Peyer's patch (tissue), 4 donors: Measurements from ENCODE around the gene MOB3A.

Experiments used
- POLR2A ChIP-seq, 2 donors: fragments of 450-650 bp; IDR thresholded peaks; one replicate each; pipeline ENCODE4 v1.5.1; 2017; ENCODE audit warnings: antibody characterized with exemption in 2 of 2, mild to moderate bottlenecking in 2 of 2, moderate library complexity in 2 of 2
- TF ChIP-seq, protein P1 (sequence below), 6 experiments: fragments of 450-650 bp in 4 of 6; fragments of 200-600 bp in 2 of 6; sonication (generic) in 1 of 6; IDR thresholded peaks; one replicate each; pipeline ENCODE4 v1.5.1; 2017 to 2019; ENCODE audit warnings: antibody characterized with exemption in 6 of 6, mild to moderate bottlenecking in 3 of 6, moderate library complexity in 1 of 6

DNA sequence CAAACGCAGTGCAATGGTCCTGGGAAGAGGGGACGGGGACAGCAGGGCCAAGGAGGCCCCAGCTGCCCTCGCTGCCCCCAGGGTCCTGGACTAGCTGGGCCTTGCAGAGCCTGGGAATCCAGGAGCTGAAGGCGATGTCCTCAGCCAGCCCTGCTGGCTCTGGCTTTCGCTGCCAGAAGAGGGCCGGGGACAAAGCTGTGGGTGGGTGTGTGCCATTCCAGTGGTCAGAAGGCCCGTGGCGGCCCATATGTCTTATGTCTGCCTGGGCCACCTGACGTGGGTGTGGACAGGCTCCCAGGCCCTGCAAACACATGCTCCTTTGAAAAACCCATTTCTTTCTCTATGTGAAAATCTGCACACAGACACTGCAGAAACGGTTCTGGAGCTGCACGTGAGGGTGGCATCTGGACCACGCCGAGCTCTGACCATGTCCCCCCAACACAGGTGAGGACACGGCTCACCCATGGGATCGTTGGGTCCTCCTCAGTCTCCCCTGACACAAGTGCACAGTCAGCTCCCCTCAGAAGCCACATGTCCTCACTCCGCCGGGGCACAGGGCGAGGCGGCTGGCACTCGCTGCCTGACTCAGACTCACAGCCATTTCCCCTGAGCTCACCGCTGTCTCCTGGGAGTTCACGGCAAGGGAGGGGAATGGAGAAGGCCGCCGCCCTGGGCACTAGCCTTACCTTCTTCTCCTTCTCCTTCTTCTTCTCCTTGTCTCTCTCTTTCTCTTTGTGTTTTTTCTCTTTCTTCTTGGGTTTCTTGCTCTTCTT lies 17.5 kb upstream of the MOB3A start:
- TF ChIP-seq, protein P1, sequence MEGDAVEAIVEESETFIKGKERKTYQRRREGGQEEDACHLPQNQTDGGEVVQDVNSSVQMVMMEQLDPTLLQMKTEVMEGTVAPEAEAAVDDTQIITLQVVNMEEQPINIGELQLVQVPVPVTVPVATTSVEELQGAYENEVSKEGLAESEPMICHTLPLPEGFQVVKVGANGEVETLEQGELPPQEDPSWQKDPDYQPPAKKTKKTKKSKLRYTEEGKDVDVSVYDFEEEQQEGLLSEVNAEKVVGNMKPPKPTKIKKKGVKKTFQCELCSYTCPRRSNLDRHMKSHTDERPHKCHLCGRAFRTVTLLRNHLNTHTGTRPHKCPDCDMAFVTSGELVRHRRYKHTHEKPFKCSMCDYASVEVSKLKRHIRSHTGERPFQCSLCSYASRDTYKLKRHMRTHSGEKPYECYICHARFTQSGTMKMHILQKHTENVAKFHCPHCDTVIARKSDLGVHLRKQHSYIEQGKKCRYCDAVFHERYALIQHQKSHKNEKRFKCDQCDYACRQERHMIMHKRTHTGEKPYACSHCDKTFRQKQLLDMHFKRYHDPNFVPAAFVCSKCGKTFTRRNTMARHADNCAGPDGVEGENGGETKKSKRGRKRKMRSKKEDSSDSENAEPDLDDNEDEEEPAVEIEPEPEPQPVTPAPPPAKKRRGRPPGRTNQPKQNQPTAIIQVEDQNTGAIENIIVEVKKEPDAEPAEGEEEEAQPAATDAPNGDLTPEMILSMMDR (IDR thresholded peaks at IDR 0.05): no peak
- TF ChIP-seq POLR2A (IDR thresholded peaks at IDR 0.05): no peak
